Ovary (tissue), 3 donors: ENCODE data around the gene THBS1.

Source experiments
- CTCF ChIP-seq, 3 donors: fragments of 450-650 bp in 2 of 3; fragments of 200-600 bp in 1 of 3; IDR thresholded peaks; one replicate each; pipeline versions ENCODE4 v1.5.1 to v1.8.0; 2016 to 2022; ENCODE audit warnings: antibody characterized with exemption in 3 of 3, mild to moderate bottlenecking in 1 of 3
- EP300 ChIP-seq: sonication (generic); formaldehyde crosslinking; IDR thresholded peaks from one replicate; pipeline ENCODE4 v1.6.1; 2017; ENCODE audit warnings: antibody characterized with exemption
- donor health status: DM: no; HTN: no; CAD: no.

- TF ChIP-seq CTCF (IDR thresholded peaks at IDR 0.05) (no peak), EP300 (no peak)
Observed at GRCh38 chr15:39593656-39594445, 13.0 kb downstream of the THBS1 start.
